ENCODE data around the gene EYS. TPM values are rescaled to one million over a fixed set of nuclear protein-coding genes. Genes with fewer than 3 reads are reported as not detected.

Gene EYS
- total RNA-seq, 2 experiments from 2014 or later = not detected

- no peak overlapping the region for H3K27ac Mint-ChIP-seq
- H3K27me3 Mint-ChIP-seq = no peaks in the 10 kb centered on the region
- no peak overlapping the region for H3K4me3 Mint-ChIP-seq
- CTCF ChIA-PET = no interaction called here
- peaks cover under 1% of the 10 kb centered on the region for H3K9me3 Mint-ChIP-seq (ENCODE audit: low read depth)
- H3K4me1 Mint-ChIP-seq = no peaks in the 10 kb centered on the region
- H3K36me3 Mint-ChIP-seq = no peaks in the 10 kb centered on the region
- no peak for ATAC-seq
- DNase-seq = no peak
Measured at GRCh38 chr6:64103480-64103879, 1603.5 kb downstream of the EYS start.

DNA sequence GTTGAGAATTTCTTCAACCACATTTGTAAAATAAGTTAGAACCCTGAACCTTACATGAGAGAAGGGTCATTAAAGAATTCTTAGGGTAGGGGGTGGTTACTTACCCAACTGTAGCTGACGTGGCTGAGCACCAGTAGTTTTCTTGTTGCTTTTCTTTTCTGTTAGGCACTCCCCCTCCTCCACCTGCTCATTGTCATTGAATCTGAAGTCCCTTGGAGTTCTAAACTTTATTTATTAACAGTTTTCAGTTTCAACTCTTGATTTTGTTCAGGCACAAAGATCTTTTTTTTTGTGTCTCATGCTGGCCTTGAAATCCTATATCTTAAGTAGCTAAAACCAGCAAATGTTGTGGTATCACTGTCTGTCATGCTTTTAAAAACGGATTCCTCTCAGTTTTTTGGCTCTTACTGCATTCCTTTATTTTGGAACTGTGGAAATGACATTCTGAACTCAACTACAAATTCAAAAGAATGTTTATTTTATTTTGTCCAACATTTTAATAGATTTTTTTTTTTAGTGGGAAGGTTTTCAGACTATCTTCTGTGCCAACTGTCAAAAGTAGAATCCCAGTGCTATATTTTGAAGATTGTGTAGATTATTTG lies 1606.2 kb downstream of the EYS start:
- H3K27ac Mint-ChIP-seq = no peak overlapping the region
- peaks cover 4% of the 10 kb centered on the region for H3K9me3 Mint-ChIP-seq (ENCODE audit: low read depth)
- ATAC-seq (no peak), DNase-seq (no peak)
- H3K27me3 Mint-ChIP-seq = no peaks in the 10 kb centered on the region
- no peaks in the 10 kb centered on the region for H3K4me1 Mint-ChIP-seq
- CTCF ChIA-PET = no interaction called here
- no peak overlapping the region for H3K4me3 Mint-ChIP-seq
- no peaks in the 10 kb centered on the region for H3K36me3 Mint-ChIP-seq

DNA sequence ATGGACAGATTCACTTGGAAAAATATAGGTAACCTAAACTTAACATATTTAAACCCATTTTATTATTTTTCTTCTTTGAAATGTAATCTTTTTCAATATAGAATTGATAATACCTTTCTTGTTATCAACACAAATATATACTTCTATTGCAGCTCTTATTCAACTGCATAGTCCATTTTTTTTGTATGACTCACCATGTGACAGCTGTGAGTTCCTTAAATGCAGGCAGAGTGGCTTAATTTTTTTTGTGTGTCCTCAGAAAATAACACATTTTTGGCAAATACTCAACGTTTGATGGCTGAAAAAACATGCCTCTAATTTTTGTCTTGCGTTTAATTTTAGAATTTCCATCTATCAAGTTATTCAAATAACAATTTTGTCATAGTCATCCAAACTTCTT lies 1616.7 kb downstream of the EYS start:
- DNase-seq = no peak
- H3K4me1 Mint-ChIP-seq = no peaks in the 10 kb centered on the region
- H3K36me3 Mint-ChIP-seq = no peaks in the 10 kb centered on the region
- no peak for ATAC-seq
- H3K9me3 Mint-ChIP-seq (ENCODE audit: low read depth) = peaks cover 6% of the 10 kb centered on the region
- H3K27ac Mint-ChIP-seq = no peak overlapping the region
- CTCF ChIA-PET = no interaction called here
- no peak overlapping the region for H3K4me3 Mint-ChIP-seq
- no peaks in the 10 kb centered on the region for H3K27me3 Mint-ChIP-seq

GRCh38 chr6:64085126-64085525 lies 1621.9 kb downstream of the EYS start:
- H3K4me1 Mint-ChIP-seq = no peaks in the 10 kb centered on the region
- DNase-seq = no peak
- no peak overlapping the region for H3K27ac Mint-ChIP-seq
- no peak for ATAC-seq
- H3K27me3 Mint-ChIP-seq = no peaks in the 10 kb centered on the region
- CTCF ChIA-PET = no interaction called here
- H3K9me3 Mint-ChIP-seq (ENCODE audit: low read depth) = peaks cover 6% of the 10 kb centered on the region
- no peaks in the 10 kb centered on the region for H3K36me3 Mint-ChIP-seq
- no peak overlapping the region for H3K4me3 Mint-ChIP-seq

GRCh38 chr6:64084185-64084663 lies 1622.8 kb downstream of the EYS start:
- ATAC-seq = no peak
- CTCF ChIA-PET = no interaction called here
- H3K27ac Mint-ChIP-seq = no peak overlapping the region
- H3K4me1 Mint-ChIP-seq = no peaks in the 10 kb centered on the region
- no peak for DNase-seq
- no peaks in the 10 kb centered on the region for H3K27me3 Mint-ChIP-seq
- no peaks in the 10 kb centered on the region for H3K36me3 Mint-ChIP-seq
- peaks cover 3% of the 10 kb centered on the region for H3K9me3 Mint-ChIP-seq (ENCODE audit: low read depth)
- H3K4me3 Mint-ChIP-seq = no peak overlapping the region

- CTCF ChIA-PET = no interaction called here
- ATAC-seq (no peak), DNase-seq (no peak)
- no peaks in the 10 kb centered on the region for H3K36me3 Mint-ChIP-seq
- H3K4me3 Mint-ChIP-seq = no peak overlapping the region
- peaks cover 5% of the 10 kb centered on the region for H3K9me3 Mint-ChIP-seq (ENCODE audit: low read depth)
- H3K27ac Mint-ChIP-seq = no peak overlapping the region
- H3K4me1 Mint-ChIP-seq = no peaks in the 10 kb centered on the region
- H3K27me3 Mint-ChIP-seq = no peaks in the 10 kb centered on the region
Measured at GRCh38 chr6:64083261-64083660, 1623.8 kb downstream of the EYS start.

DNA sequence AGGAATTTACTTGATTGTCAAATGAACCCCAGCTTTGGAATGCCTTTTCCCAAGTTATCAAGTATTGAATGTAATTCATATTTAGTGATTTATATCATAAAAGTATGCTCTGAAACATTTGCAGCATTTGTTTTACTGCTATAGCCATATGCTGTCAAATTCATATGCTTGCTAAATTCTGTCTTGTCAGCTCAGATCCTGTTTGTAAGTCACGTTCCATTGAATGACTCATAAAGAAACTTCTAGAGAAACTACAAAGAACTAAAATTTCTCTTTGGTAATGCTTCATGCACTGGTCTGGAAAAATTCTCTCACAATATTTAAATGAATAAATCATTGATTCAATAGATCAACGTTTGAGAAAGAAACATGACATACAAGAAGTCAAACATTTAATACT lies 1625.6 kb downstream of the EYS start:
- Mint-ChIP-seq H3K27ac (no peak overlapping the region), H3K36me3 (no peaks in the 10 kb centered on the region), H3K4me1 (no peaks in the 10 kb centered on the region), H3K4me3 (no peak overlapping the region), H3K9me3 (ENCODE audit: low read depth) (peaks cover 5% of the 10 kb centered on the region), H3K27me3 (no peaks in the 10 kb centered on the region)
- DNase-seq (no peak), ATAC-seq (no peak)
- CTCF ChIA-PET = no interaction called here

DNA sequence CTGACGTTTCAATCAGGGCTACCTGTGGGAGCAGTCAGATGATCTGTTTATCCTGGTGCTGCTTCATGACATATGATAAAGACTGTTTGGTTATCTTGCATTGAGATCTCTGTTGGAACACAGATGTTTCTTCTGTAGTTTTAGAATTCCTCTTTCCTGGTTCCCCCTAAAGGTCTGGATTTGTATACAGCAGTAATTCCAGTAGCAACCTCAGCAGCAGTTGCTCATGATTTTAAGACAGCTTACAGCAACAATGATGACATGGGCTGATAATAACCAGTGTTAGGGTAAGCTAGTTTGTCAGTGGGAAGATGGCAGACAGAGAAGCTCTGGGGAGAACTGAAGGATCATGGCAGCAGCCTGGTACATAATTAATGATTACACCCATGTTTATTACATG lies 1632.0 kb downstream of the EYS start:
- DNase-seq (no peak), ATAC-seq (no peak)
- Mint-ChIP-seq H3K27me3 (no peaks in the 10 kb centered on the region), H3K36me3 (no peaks in the 10 kb centered on the region), H3K4me3 (no peak overlapping the region), H3K27ac (no peak overlapping the region), H3K9me3 (ENCODE audit: low read depth) (peaks cover 3% of the 10 kb centered on the region), H3K4me1 (no peaks in the 10 kb centered on the region)
- CTCF ChIA-PET = no interaction called here

GRCh38 chr6:64072686-64073085 lies 1634.3 kb downstream of the EYS start:
- ATAC-seq = no peak
- Mint-ChIP-seq H3K27me3 (no peaks in the 10 kb centered on the region), H3K36me3 (no peaks in the 10 kb centered on the region), H3K27ac (no peak overlapping the region), H3K9me3 (ENCODE audit: low read depth) (no peaks in the 10 kb centered on the region), H3K4me3 (no peak overlapping the region), H3K4me1 (no peaks in the 10 kb centered on the region)
- no peak for DNase-seq
- CTCF ChIA-PET = no interaction called here

DNA sequence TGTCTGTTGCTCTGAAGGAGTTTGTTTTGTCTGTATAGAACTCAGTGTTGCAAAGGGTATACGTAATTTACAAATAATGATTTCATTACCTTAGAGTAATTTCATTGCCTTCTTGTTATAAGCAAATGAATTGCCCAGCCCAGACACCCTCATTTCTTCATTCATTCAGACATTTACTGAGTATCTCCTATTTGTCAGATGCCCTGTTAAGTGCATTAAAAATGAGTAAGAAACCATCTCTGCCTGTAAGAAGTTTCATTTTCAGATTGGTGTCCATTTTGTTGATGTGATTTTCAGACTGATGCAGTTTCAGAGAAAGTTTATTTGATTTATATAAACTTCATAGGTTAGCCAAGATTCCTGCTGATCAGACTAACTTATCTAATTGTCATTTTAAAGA lies 1642.1 kb downstream of the EYS start:
- CTCF ChIA-PET = no interaction called here
- ATAC-seq (no peak), DNase-seq (no peak)
- Mint-ChIP-seq H3K27me3 (no peaks in the 10 kb centered on the region), H3K36me3 (no peaks in the 10 kb centered on the region), H3K4me1 (no peaks in the 10 kb centered on the region), H3K4me3 (no peak overlapping the region), H3K9me3 (ENCODE audit: low read depth) (peaks cover 8% of the 10 kb centered on the region), H3K27ac (no peak overlapping the region)

- Mint-ChIP-seq H3K9me3 (ENCODE audit: low read depth) (peaks cover 8% of the 10 kb centered on the region), H3K27me3 (no peaks in the 10 kb centered on the region), H3K4me1 (no peaks in the 10 kb centered on the region), H3K27ac (no peak overlapping the region), H3K36me3 (no peaks in the 10 kb centered on the region), H3K4me3 (no peak overlapping the region)
- CTCF ChIA-PET = no interaction called here
- ATAC-seq (no peak), DNase-seq (no peak)
Measured at GRCh38 chr6:64062960-64063683, 1643.9 kb downstream of the EYS start.

- no peaks in the 10 kb centered on the region for H3K27me3 Mint-ChIP-seq
- CTCF ChIA-PET = no interaction called here
- no peak overlapping the region for H3K27ac Mint-ChIP-seq
- no peaks in the 10 kb centered on the region for H3K36me3 Mint-ChIP-seq
- DNase-seq = no peak
- H3K9me3 Mint-ChIP-seq (ENCODE audit: low read depth) = no peaks in the 10 kb centered on the region
- H3K4me3 Mint-ChIP-seq = no peak overlapping the region
- ATAC-seq = no peak
- H3K4me1 Mint-ChIP-seq = no peaks in the 10 kb centered on the region
Measured at GRCh38 chr6:64054861-64055260, 1652.2 kb downstream of the EYS start.

- CTCF ChIA-PET = no interaction called here
- Mint-ChIP-seq H3K4me3 (no peak overlapping the region), H3K9me3 (ENCODE audit: low read depth) (no peaks in the 10 kb centered on the region)
Measured at GRCh38 chr6:64050590-64050989, 1656.4 kb downstream of the EYS start.

GRCh38 chr6:64049736-64050135 lies 1657.3 kb downstream of the EYS start:
- Mint-ChIP-seq H3K4me3 (no peak overlapping the region), H3K27me3 (no peaks in the 10 kb centered on the region), H3K4me1 (no peaks in the 10 kb centered on the region), H3K27ac (no peak overlapping the region), H3K9me3 (ENCODE audit: low read depth) (no peaks in the 10 kb centered on the region), H3K36me3 (no peaks in the 10 kb centered on the region)
- no peak for ATAC-seq
- DNase-seq = no peak
- CTCF ChIA-PET = no interaction called here

More at GRCh38 chr6:64050590-64050989, 1656.4 kb downstream of the EYS start:
- Mint-ChIP-seq H3K36me3 (no peaks in the 10 kb centered on the region), H3K27ac (no peak overlapping the region), H3K27me3 (no peaks in the 10 kb centered on the region), H3K4me1 (no peaks in the 10 kb centered on the region)
- ATAC-seq = no peak
- no peak for DNase-seq
